SK-N-SH (cell line): ENCODE measurements around the gene VCP. TPM values are rescaled to one million over a fixed set of nuclear protein-coding genes. Genes with fewer than 3 reads are reported as not detected.
A peak's percentile ranks its signal among the peaks of the same experiment; 100 is the strongest.

Source experiments
- CHD2 ChIP-seq: fragments of 150-350 bp; IDR thresholded peaks from 2 replicates; pipeline ENCODE4 v1.6.1; 2018; ENCODE audit warnings: low read length; ENCODE audit not compliant: partially characterized antibody
- CTCF ChIP-seq: fragments of 200-600 bp; sonication (generic); IDR thresholded peaks from 2 replicates; pipeline ENCODE4 v1.6.1; 2017; ENCODE audit warnings: antibody characterized with exemption, mild to moderate bottlenecking, moderate library complexity
- FOSL2 ChIP-seq: IDR thresholded peaks from 2 replicates; pipeline ENCODE4 v1.4.0; 2012; ENCODE audit warnings: low read depth, mild to moderate bottlenecking, moderate library complexity, borderline replicate concordance
- FOXJ3 ChIP-seq: sonication (generic); formaldehyde crosslinking; IDR thresholded peaks from 2 replicates; pipeline ENCODE4 v1.5.1; 2020; ENCODE audit warnings: mild to moderate bottlenecking, missing genetic modification reagents
- FOXM1 ChIP-seq: IDR thresholded peaks from 2 replicates; pipeline ENCODE4 v1.4.0; 2012; ENCODE audit warnings: low read depth, mild to moderate bottlenecking
- GATA2 ChIP-seq: sonication (generic); formaldehyde crosslinking; IDR thresholded peaks from 2 replicates; pipeline ENCODE4 v1.5.0; 2020; ENCODE audit warnings: mild to moderate bottlenecking, missing genetic modification reagents
- JUND ChIP-seq: IDR thresholded peaks from 2 replicates; pipeline ENCODE4 v1.4.0; 2012
- MAX ChIP-seq: IDR thresholded peaks from 2 replicates; pipeline ENCODE4 v1.4.0; 2012; ENCODE audit warnings: low read depth
- RCOR1 ChIP-seq: fragments of 150-350 bp; IDR thresholded peaks from 2 replicates; pipeline ENCODE4 v1.6.1; 2017; ENCODE audit warnings: antibody characterized with exemption, low read length
- RFX5 ChIP-seq: IDR thresholded peaks from 2 replicates; pipeline ENCODE4 v1.6.1; 2012; ENCODE audit warnings: mild to moderate bottlenecking, improper control_type of control experiment, low read length
- RXRA ChIP-seq: IDR thresholded peaks from 2 replicates; pipeline ENCODE4 v1.4.0; 2012; ENCODE audit warnings: low read depth, mild to moderate bottlenecking, borderline replicate concordance
- SMC3 ChIP-seq: IDR thresholded peaks from 2 replicates; pipeline ENCODE4 v1.6.1; 2012; ENCODE audit warnings: low read depth, low read length, improper control_type of control experiment
- TEAD4 ChIP-seq: IDR thresholded peaks from 2 replicates; pipeline ENCODE4 v1.4.0; 2012; ENCODE audit warnings: mild to moderate bottlenecking, borderline replicate concordance; ENCODE audit not compliant: insufficient read depth
- USF2 ChIP-seq: fragments of 150-350 bp; IDR thresholded peaks from 2 replicates; pipeline ENCODE4 v1.6.1; 2017; ENCODE audit warnings: antibody characterized with exemption, low read length, low read depth, borderline replicate concordance
- YY1 ChIP-seq: IDR thresholded peaks from 2 replicates; pipeline ENCODE4 v1.4.0; 2012; ENCODE audit warnings: low read depth, mild to moderate bottlenecking
- ZBTB33 ChIP-seq: IDR thresholded peaks from 2 replicates; pipeline ENCODE4 v1.4.0; 2012; ENCODE audit warnings: low read depth, borderline replicate concordance
- polyA plus RNA-seq, 3 experiments: library from polyadenylated mRNA; depleted of rRNA; stranded (reverse); fragments of >200 nt; gene quantifications; 2 replicates each; pipeline ENCODE4 v1.2.3, GENCODE V29; 2012

VCP gene
- polyA plus RNA-seq, 1 of the 3 experiments (the other 2 are of a cell fraction): 238 TPM

GRCh38 chr9:35115680-35116538, 43.5 kb upstream of the VCP start, which contains the start of gene ATOSB (continued):
- TF ChIP-seq ZBTB33: no peak
- no peak for TF ChIP-seq JUND
- peak; percentile 95 for TF ChIP-seq MAX
- TF ChIP-seq SMC3: no peak
- TF ChIP-seq FOXJ3 (CRISPR knock-in tag): no peak
- TF ChIP-seq YY1: no peak
- TF ChIP-seq GATA2 (CRISPR knock-in tag): no peak
- no peak for TF ChIP-seq RCOR1
- TF ChIP-seq USF2: peak; percentile 45; the same call in 1 of the 2 replicates
- TF ChIP-seq RFX5: peak; percentile 17; the same call in 1 of the 2 replicates
- TF ChIP-seq FOSL2: no peak
- no peak for TF ChIP-seq CTCF
- TF ChIP-seq RXRA: no peak
- TF ChIP-seq FOXM1: no peak
- TF ChIP-seq CHD2: peak; percentile 39
- TF ChIP-seq TEAD4: no peak
